Neural progenitor cell (in vitro differentiated cells): ENCODE results near the gene ALKBH4.
"Not testable (repeated sequence)": the region's sequence is repeated elsewhere in the genome, so short reads cannot be mapped to it uniquely, and the experiment has no call there.

Experiments
- CTCF ChIP-seq: fragments of 200-600 bp; sonication (generic); IDR thresholded peaks from 2 replicates; pipeline ENCODE4 v1.5.1; 2017; ENCODE audit warnings: antibody characterized with exemption, mild to moderate bottlenecking
- EZH2 ChIP-seq: fragments of 200-600 bp; sonication (generic); IDR thresholded peaks from 2 replicates; pipeline ENCODE4 v1.6.1; 2017; ENCODE audit warnings: antibody characterized with exemption, mild to moderate bottlenecking, moderate library complexity
- EZH2phosphoT487 ChIP-seq: fragments of 200-600 bp; sonication (generic); IDR thresholded peaks from 2 replicates; pipeline ENCODE4 v1.6.1; 2017; ENCODE audit warnings: antibody characterized with exemption

- not testable (repeated sequence) for TF ChIP-seq CTCF, EZH2phosphoT487, EZH2
These were observed 29.9 kb upstream of the ALKBH4 start for GRCh38 chr7:102494473-102495149.
